Activated CD8-positive, alpha-beta memory T cell treated with anti-CD3 and anti-CD28 coated beads, Interleukin-2, amount 50 U/mL, for 1 hour (primary cell): ENCODE measurements around the gene CYP2B6.
A peak's percentile ranks its signal among the peaks of the same experiment; 100 is the strongest.
"Not testable (repeated sequence)": the region's sequence is repeated elsewhere in the genome, so short reads cannot be mapped to it uniquely, and the experiment has no call there.

Source experiments
- DNase-seq: peaks from one replicate; pipeline ENCODE4 v3.0.0-alpha.2; 2020; ENCODE audit errors: extremely low read depth

Gene CYP2B6

GRCh38 chr19:40990972-40991381, at the start of gene CYP2B6:
Gene CYP2B6 (plus strand): TSS chr19:40991282. CDS start chr19:40991306, 24 bp downstream.
- no peak for DNase-seq

GRCh38 chr19:40941481-40942219, 49.4 kb upstream of the CYP2B6 start:
- no peak for DNase-seq

GRCh38 chr19:40945645-40946044, 45.4 kb upstream of the CYP2B6 start:
- no peak for DNase-seq

- no peak for DNase-seq
These were observed 44.0 kb upstream of the CYP2B6 start for GRCh38 chr19:40947114-40947513.

- no peak for DNase-seq
These were observed 43.5 kb upstream of the CYP2B6 start for GRCh38 chr19:40947573-40947972.

- no peak for DNase-seq
These were observed 42.3 kb upstream of the CYP2B6 start for GRCh38 chr19:40948580-40949299.

- no peak for DNase-seq
These were observed 36.5 kb upstream of the CYP2B6 start for GRCh38 chr19:40954573-40954972.

- no peak for DNase-seq
These were observed 31.7 kb upstream of the CYP2B6 start for GRCh38 chr19:40959338-40959737.

GRCh38 chr19:40960062-40960685, 30.9 kb upstream of the CYP2B6 start:
- DNase-seq, result no peak

GRCh38 chr19:40960780-40961179, 30.3 kb upstream of the CYP2B6 start:
- no peak for DNase-seq

GRCh38 chr19:40962460-40962961, 28.6 kb upstream of the CYP2B6 start:
- no peak for DNase-seq

GRCh38 chr19:40964361-40964760, 26.7 kb upstream of the CYP2B6 start:
- not testable (repeated sequence) for DNase-seq

GRCh38 chr19:40965351-40965750, 25.7 kb upstream of the CYP2B6 start:
- DNase-seq, result not testable (repeated sequence)

- not testable (repeated sequence) for DNase-seq
These were observed 24.5 kb upstream of the CYP2B6 start for GRCh38 chr19:40966591-40966990.

GRCh38 chr19:40968065-40968464, 23.0 kb upstream of the CYP2B6 start:
- not testable (repeated sequence) for DNase-seq

- not testable (repeated sequence) for DNase-seq
These were observed 21.4 kb upstream of the CYP2B6 start for GRCh38 chr19:40969721-40970120.

GRCh38 chr19:40970396-40971345, 20.4 kb upstream of the CYP2B6 start:
- peak; percentile 35 for DNase-seq

- peak; percentile 75 for DNase-seq
These were observed 16.4 kb upstream of the CYP2B6 start for GRCh38 chr19:40974633-40975037.

GRCh38 chr19:40976134-40976533, 14.9 kb upstream of the CYP2B6 start:
- DNase-seq, result no peak

GRCh38 chr19:40976724-40977123, 14.4 kb upstream of the CYP2B6 start:
- no peak for DNase-seq

- not testable (repeated sequence) for DNase-seq
These were observed 11.3 kb upstream of the CYP2B6 start for GRCh38 chr19:40979759-40980158.
